GM21515 (cell line): ENCODE results near the gene JADE1.
A peak's percentile ranks its signal among the peaks of the same experiment; 100 is the strongest.

Experiments
- ATAC-seq: cut with Tn5 transposase; IDR thresholded peaks from one replicate; pipeline ENCODE4 v1.9.1; 2021; ENCODE audit not compliant: unreplicated experiment

Gene JADE1

GRCh38 chr4:128840711-128841318 lies 31.3 kb downstream of the JADE1 start:
- no peak for ATAC-seq

- no peak for ATAC-seq
These were observed 31.9 kb downstream of the JADE1 start for GRCh38 chr4:128841402-128841801.

GRCh38 chr4:128844931-128845330 lies 35.4 kb downstream of the JADE1 start:
- no peak for ATAC-seq

GRCh38 chr4:128846063-128846462 lies 36.6 kb downstream of the JADE1 start:
- ATAC-seq, result no peak

GRCh38 chr4:128847082-128847724 lies 37.7 kb downstream of the JADE1 start:
- ATAC-seq, result no peak

- ATAC-seq, result no peak
These were observed 39.0 kb downstream of the JADE1 start for GRCh38 chr4:128848461-128848860.

GRCh38 chr4:128850252-128850651 lies 40.8 kb downstream of the JADE1 start:
- no peak for ATAC-seq

GRCh38 chr4:128853741-128854140 lies 44.2 kb downstream of the JADE1 start:
- no peak for ATAC-seq

GRCh38 chr4:128854433-128854832 lies 44.9 kb downstream of the JADE1 start:
- ATAC-seq, result no peak

- no peak for ATAC-seq
These were observed 46.1 kb downstream of the JADE1 start for GRCh38 chr4:128855621-128856020.

- ATAC-seq, result no peak
These were observed 46.7 kb downstream of the JADE1 start for GRCh38 chr4:128856246-128856645.

- ATAC-seq, result no peak
These were observed 49.6 kb downstream of the JADE1 start for GRCh38 chr4:128858879-128859671.

GRCh38 chr4:128859887-128860677 lies 50.6 kb downstream of the JADE1 start:
- no peak for ATAC-seq

- peak; percentile 8 for ATAC-seq
These were observed 52.5 kb downstream of the JADE1 start for GRCh38 chr4:128861856-128862518.

- ATAC-seq, result peak; percentile 48
These were observed 53.3 kb downstream of the JADE1 start for GRCh38 chr4:128862608-128863311.

GRCh38 chr4:128863312-128864075 lies 54.0 kb downstream of the JADE1 start:
- peak; percentile 36 for ATAC-seq

- ATAC-seq, result no peak
These were observed 55.6 kb downstream of the JADE1 start for GRCh38 chr4:128865132-128865531.

- ATAC-seq, result no peak
These were observed 56.8 kb downstream of the JADE1 start for GRCh38 chr4:128866269-128866668.

- ATAC-seq, result no peak
These were observed 57.2 kb downstream of the JADE1 start for GRCh38 chr4:128866691-128867090.
